ENCODE data around the gene SEC22A.

Gene SEC22A

GRCh38 chr3:123169930-123170329 lies 31.8 kb upstream of the SEC22A start:
- no peak for DNase-seq (ENCODE audit: low read depth)
- no peak for TF ChIP-seq CTCF (IDR thresholded peaks at IDR 0.05; ENCODE audit: insufficient read depth, low read depth, low read length, missing control alignments)
- H3K4me3 ChIP-seq (ENCODE audit: low read length), result no peak overlapping the region

- H3K4me3 ChIP-seq (ENCODE audit: low read length), result no peak overlapping the region
- DNase-seq (ENCODE audit: low read depth), result no peak
- no peak for TF ChIP-seq CTCF (IDR thresholded peaks at IDR 0.05; ENCODE audit: insufficient read depth, low read depth, low read length, missing control alignments)
These were observed 21.0 kb upstream of the SEC22A start for GRCh38 chr3:123180791-123181190.

GRCh38 chr3:123186695-123187094 lies 15.0 kb upstream of the SEC22A start:
- DNase-seq (ENCODE audit: low read depth), result peak; percentile 3
- H3K4me3 ChIP-seq (ENCODE audit: low read length), result no peak overlapping the region
- no peak for TF ChIP-seq CTCF (IDR thresholded peaks at IDR 0.05; ENCODE audit: insufficient read depth, low read depth, low read length, missing control alignments)

GRCh38 chr3:123188058-123188457 lies 13.7 kb upstream of the SEC22A start:
- TF ChIP-seq CTCF (IDR thresholded peaks at IDR 0.05; ENCODE audit: insufficient read depth, low read depth, low read length, missing control alignments), result no peak
- no peak overlapping the region for H3K4me3 ChIP-seq (ENCODE audit: low read length)
- no peak for DNase-seq (ENCODE audit: low read depth)

- H3K4me3 ChIP-seq (ENCODE audit: low read length), result no peak overlapping the region
- DNase-seq (ENCODE audit: low read depth), result no peak
- no peak for TF ChIP-seq CTCF (IDR thresholded peaks at IDR 0.05; ENCODE audit: insufficient read depth, low read depth, low read length, missing control alignments)
These were observed 8.2 kb upstream of the SEC22A start for GRCh38 chr3:123193448-123194101.

- H3K4me3 ChIP-seq (ENCODE audit: low read length), result no peak overlapping the region
- DNase-seq (ENCODE audit: low read depth), result peak; percentile 53
These were observed 7.2 kb upstream of the SEC22A start for GRCh38 chr3:123194552-123194951.

More at GRCh38 chr3:123194552-123194951, 7.2 kb upstream of the SEC22A start:
- TF ChIP-seq CTCF (IDR thresholded peaks at IDR 0.05; ENCODE audit: insufficient read depth, low read depth, low read length, missing control alignments), result peak; percentile 69

Data from epithelial cell of esophagus (primary cell).